ENCODE measurements around the gene PIK3R1. TPM values are rescaled to one million over a fixed set of nuclear protein-coding genes. Genes with fewer than 3 reads are reported as not detected.
"Not testable (repeated sequence)": the region's sequence is repeated elsewhere in the genome, so short reads cannot be mapped to it uniquely, and the experiment has no call there.

PIK3R1 gene
- total RNA-seq, 8 experiments from 2014 or later = 14.6 to 127 (median 36.8) TPM

GRCh38 chr5:68224509-68225187, 9.1 kb downstream of the PIK3R1 start:
- no peak overlapping the region for H3K4me3 ChIP-seq
- peaks cover 0 to 3% of the 10 kb centered on the region in 2 donors for H3K4me1 ChIP-seq (replicated peaks in 1 of 2)
- WGBS, 10 experiments = 13 to 96% (median 82%) methylated on average over 1 to 4 of the region's 4 CpGs

DNA sequence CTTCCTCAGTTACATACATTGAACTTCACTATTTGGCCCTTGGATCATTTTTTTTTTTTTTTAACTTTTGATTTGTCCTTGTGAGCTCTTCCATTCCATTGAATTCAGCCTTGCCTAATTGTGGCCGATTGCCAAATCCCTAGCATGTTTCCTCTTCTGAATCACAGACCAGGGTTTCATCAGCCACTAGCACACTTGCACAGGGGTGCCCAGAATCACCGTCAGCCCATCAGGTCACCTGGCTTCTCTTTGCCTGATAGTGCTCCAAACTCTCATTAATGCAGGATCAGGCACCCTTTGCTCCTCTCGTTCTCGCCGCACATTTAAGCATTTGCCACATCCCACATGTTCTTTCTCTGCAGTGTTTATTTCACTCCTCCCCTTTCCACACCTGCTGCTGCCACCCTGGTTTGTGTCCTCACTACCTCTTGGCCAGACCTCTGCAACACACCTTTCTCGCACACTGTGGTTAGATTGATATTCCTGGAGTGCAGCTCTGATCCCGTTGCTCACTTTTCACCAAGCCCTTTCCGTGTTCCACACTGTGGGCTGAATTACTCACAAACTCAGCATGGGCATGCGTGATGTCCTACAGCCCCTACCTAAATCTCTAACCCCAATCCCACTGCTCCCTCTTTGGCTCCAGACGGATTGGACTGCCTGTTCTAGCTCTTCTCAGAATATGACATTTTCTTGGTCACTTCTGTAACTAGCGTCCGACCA, 9.8 kb downstream of the PIK3R1 start:
- 52 to 100% (median 93%) methylated on average over 1 to 12 of the region's 12 CpGs for WGBS, 10 experiments

More at GRCh38 chr5:68224509-68225187, 9.1 kb downstream of the PIK3R1 start:
- in situ Hi-C loops (cut with MboI; ENCODE audit: low pct_unique_long_range_greater_than_20kb in 2 of 9, low sequenced_read_pairs in 9 of 9, unreplicated experiment in 9 of 9) = no loop called here
- no peak overlapping the region for H3K27ac ChIP-seq
- ATAC-seq (replicated peaks in 6 of 8) = peak in 1 of 8 experiments; percentile 9

DNA sequence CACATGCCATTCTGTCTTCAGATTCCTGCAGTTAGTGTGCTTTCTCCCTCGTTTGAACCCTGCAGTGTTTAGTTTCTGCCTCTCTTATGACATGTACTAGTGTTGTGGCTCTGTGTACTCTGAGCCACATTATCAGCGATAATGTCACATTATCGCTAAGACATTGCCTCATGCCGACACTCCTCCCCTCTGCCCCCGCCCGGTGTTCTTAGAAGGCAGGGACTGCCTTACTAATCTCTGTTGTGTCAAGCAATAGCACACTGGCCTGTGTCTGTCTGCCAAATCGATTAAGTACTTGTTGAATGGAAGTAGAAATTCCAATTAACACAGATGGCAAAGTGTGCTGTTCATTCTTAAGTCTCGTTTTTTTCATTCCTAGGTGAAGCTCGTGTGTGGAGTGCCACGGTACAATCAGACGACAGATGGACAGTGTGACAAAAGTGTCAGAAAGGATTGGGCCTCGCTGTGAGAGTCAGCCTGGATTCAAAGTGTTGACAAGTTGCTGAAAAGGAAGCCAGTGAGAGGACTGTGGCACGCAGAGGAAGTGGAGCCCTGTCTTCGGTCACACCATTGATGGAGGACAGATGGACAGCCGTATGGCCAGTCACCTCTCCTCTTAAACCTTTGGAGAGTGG, 10.5 kb downstream of the PIK3R1 start:
- 53 to 94% (median 89%) methylated on average over 3 to 14 of the region's 15 CpGs; no CpG with 5 or more reads in 1 of the 10 experiments for WGBS, 10 experiments
- in situ Hi-C loops (cut with MboI; ENCODE audit: low pct_unique_long_range_greater_than_20kb in 2 of 9, low sequenced_read_pairs in 9 of 9, unreplicated experiment in 9 of 9) = no loop called here
- ATAC-seq (replicated peaks in 6 of 8) = peak in 2 of 8 experiments; percentile 17 to 50
- Histone ChIP-seq H3K4me3 (no peak overlapping the region), H3K27ac (no peak overlapping the region), H3K4me1 (replicated peaks in 1 of 2) (peaks cover 0 to 3% of the 10 kb centered on the region in 2 donors)

More for the DNA sequence above, 9.8 kb downstream of the PIK3R1 start:
- peak in 3 of 8 experiments; percentile 3 to 51 (median 39) for ATAC-seq (replicated peaks in 6 of 8)
- Histone ChIP-seq H3K4me1 (replicated peaks in 1 of 2) (peaks cover 0 to 3% of the 10 kb centered on the region in 2 donors), H3K27ac (no peak overlapping the region), H3K4me3 (no peak overlapping the region)
- in situ Hi-C loops (cut with MboI; ENCODE audit: low pct_unique_long_range_greater_than_20kb in 2 of 9, low sequenced_read_pairs in 9 of 9, unreplicated experiment in 9 of 9) = no loop called here

GRCh38 chr5:68226546-68227073, 11.1 kb downstream of the PIK3R1 start:
- H3K4me1 ChIP-seq (replicated peaks in 1 of 2) = peaks cover 2 to 3% of the 10 kb centered on the region in 2 donors
- in situ Hi-C loops (cut with MboI; ENCODE audit: low pct_unique_long_range_greater_than_20kb in 2 of 9, low sequenced_read_pairs in 9 of 9, unreplicated experiment in 9 of 9) = no loop called here
- H3K4me3 ChIP-seq = no peak overlapping the region
- WGBS, 10 experiments = 83 to 100% (median 90%) methylated on average over 2 to 8 of the region's 8 CpGs; no CpG with 5 or more reads in 2 of the 10 experiments
- ATAC-seq (replicated peaks in 6 of 8) = no peak
- H3K27ac ChIP-seq = no peak overlapping the region

- in situ Hi-C loops (cut with MboI; ENCODE audit: low pct_unique_long_range_greater_than_20kb in 2 of 9, low sequenced_read_pairs in 9 of 9, unreplicated experiment in 9 of 9) = no loop called here
- Histone ChIP-seq H3K4me3 (no peak overlapping the region), H3K27ac (no peak overlapping the region), H3K4me1 (replicated peaks in 1 of 2) (peaks cover 6 to 8% of the 10 kb centered on the region in 2 donors)
- ATAC-seq (replicated peaks in 6 of 8) = no peak
- 70 to 98% (median 83%) methylated on average over 2 to 7 of the region's 7 CpGs; no CpG with 5 or more reads in 1 of the 10 experiments for WGBS, 10 experiments
Observed at GRCh38 chr5:68227532-68228160, 12.1 kb downstream of the PIK3R1 start.

DNA sequence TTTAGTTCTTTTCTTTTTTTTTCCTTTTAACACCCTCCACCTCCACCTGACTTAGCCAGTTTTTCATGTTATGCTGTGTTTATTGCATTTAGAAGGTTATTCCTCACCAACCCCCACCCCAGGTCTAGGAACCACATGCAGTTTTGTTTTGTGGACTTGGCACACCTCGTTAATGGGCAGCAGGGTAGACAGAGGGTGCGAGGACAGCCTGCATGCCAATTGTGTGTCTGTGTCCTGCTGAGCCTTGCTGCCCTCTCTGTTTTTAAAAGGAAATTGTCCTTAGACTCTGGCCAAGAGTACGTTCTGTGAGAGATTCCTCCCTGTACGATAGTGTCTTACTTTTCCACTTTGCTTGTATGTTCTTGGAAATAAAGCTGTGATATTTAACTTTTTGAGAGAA, 13.9 kb downstream of the PIK3R1 start:
- no peak overlapping the region for H3K4me3 ChIP-seq
- in situ Hi-C loops (cut with MboI; ENCODE audit: low pct_unique_long_range_greater_than_20kb in 2 of 9, low sequenced_read_pairs in 9 of 9, unreplicated experiment in 9 of 9) = no loop called here
- WGBS, 10 experiments = 60 to 90% (median 74%) methylated on average over 1 to 4 of the region's 4 CpGs
- H3K4me1 ChIP-seq (replicated peaks in 1 of 2) = peaks cover 8 to 15% of the 10 kb centered on the region in 2 donors
- no peak for ATAC-seq (replicated peaks in 6 of 8)
- H3K27ac ChIP-seq = no peak overlapping the region

GRCh38 chr5:68230285-68230684, 14.7 kb downstream of the PIK3R1 start:
- H3K27ac ChIP-seq = no peak overlapping the region
- in situ Hi-C loops (cut with MboI; ENCODE audit: low pct_unique_long_range_greater_than_20kb in 2 of 9, low sequenced_read_pairs in 9 of 9, unreplicated experiment in 9 of 9) = no loop called here
- 43 to 100% (median 90%) methylated on average over 1 of the region's 1 CpG; no CpG with 5 or more reads in 4 of the 10 experiments for WGBS, 10 experiments
- H3K4me1 ChIP-seq (replicated peaks in 1 of 2) = peaks cover 8 to 15% of the 10 kb centered on the region in 2 donors
- no peak for ATAC-seq (replicated peaks in 6 of 8)
- H3K4me3 ChIP-seq = no peak overlapping the region

GRCh38 chr5:68231414-68232076, 16.0 kb downstream of the PIK3R1 start:
- H3K4me1 ChIP-seq (replicated peaks in 1 of 2) = peaks cover 8 to 15% of the 10 kb centered on the region in 2 donors
- 79 to 100% (median 93%) methylated on average over 1 to 5 of the region's 5 CpGs for WGBS, 10 experiments
- H3K4me3 ChIP-seq = no peak overlapping the region
- H3K27ac ChIP-seq = no peak overlapping the region
- no peak for ATAC-seq (replicated peaks in 6 of 8)
- in situ Hi-C loops (cut with MboI; ENCODE audit: low pct_unique_long_range_greater_than_20kb in 2 of 9, low sequenced_read_pairs in 9 of 9, unreplicated experiment in 9 of 9) = no loop called here

DNA sequence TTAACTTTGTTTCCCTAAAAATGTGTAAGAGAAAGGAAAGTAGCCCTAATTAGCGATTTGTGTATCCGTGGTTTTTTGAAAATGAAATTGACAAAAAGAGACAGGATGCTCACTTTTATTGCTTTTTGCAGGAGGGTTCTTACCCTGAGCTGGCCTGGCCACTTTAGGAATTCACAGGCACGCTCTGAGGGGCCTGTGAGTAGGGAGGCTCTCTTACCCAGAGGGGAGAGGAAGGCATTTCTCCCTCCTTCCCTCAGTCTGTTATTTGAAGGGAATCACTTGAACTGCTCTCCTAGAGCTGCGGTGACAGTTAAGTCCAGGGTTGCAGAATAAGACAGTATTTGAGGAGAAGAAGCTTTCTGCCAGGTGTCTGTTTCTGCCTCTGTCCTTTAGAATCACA, 16.7 kb downstream of the PIK3R1 start:
- in situ Hi-C loops (cut with MboI; ENCODE audit: low pct_unique_long_range_greater_than_20kb in 2 of 9, low sequenced_read_pairs in 9 of 9, unreplicated experiment in 9 of 9) = no loop called here
- H3K27ac ChIP-seq = no peak overlapping the region
- H3K4me3 ChIP-seq = no peak overlapping the region
- peak in 6 of 8 experiments; percentile 19 to 51 (median 41) for ATAC-seq (replicated peaks in 6 of 8)
- WGBS, 10 experiments = 20 to 89% (median 70%) methylated on average over 1 to 3 of the region's 4 CpGs
- peaks cover 8 to 15% of the 10 kb centered on the region in 2 donors for H3K4me1 ChIP-seq (replicated peaks in 1 of 2)

- WGBS, 10 experiments = 0 to 100% (median 80%) methylated on average over 1 of the region's 1 CpG; no CpG with 5 or more reads in 3 of the 10 experiments
- H3K4me1 ChIP-seq (replicated peaks in 1 of 2) = peaks cover 8 to 15% of the 10 kb centered on the region in 2 donors
- H3K4me3 ChIP-seq = no peak overlapping the region
- H3K27ac ChIP-seq = no peak overlapping the region
- peak in 3 of 8 experiments; percentile 49 to 83 (median 55) for ATAC-seq (replicated peaks in 6 of 8)
- in situ Hi-C loops (cut with MboI; ENCODE audit: low pct_unique_long_range_greater_than_20kb in 2 of 9, low sequenced_read_pairs in 9 of 9, unreplicated experiment in 9 of 9) = no loop called here
Observed at GRCh38 chr5:68233075-68233474, 17.5 kb downstream of the PIK3R1 start.

DNA sequence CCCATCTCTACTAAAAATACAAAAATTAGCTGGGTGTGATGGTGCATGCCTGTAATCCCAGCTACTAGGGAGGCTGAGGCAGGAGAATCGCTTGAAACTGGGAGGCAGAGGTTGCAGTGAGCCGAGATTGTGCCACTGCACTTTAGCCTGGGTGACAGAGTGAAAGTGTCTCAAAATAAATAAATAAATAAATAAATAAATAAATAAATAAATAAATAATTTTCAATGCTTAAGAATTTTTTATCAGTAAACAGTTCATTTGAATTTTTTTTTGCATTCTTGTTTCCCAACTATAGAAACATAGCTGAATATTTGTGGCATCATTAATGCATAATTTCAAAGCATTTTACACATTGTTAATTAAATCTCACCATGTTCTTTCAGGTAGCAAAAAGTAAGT, 19.7 kb downstream of the PIK3R1 start:
- H3K27ac ChIP-seq; in situ Hi-C loops (cut with MboI; ENCODE audit: low pct_unique_long_range_greater_than_20kb in 2 of 9, low sequenced_read_pairs in 9 of 9, unreplicated experiment in 9 of 9); ATAC-seq (replicated peaks in 6 of 8); H3K4me3 ChIP-seq: not testable (repeated sequence)
- 83 to 100% (median 98%) methylated on average over 1 to 2 of the region's 2 CpGs; no CpG with 5 or more reads in 4 of the 10 experiments for WGBS, 10 experiments
- peaks cover 15 to 21% of the 10 kb centered on the region in 2 donors for H3K4me1 ChIP-seq (replicated peaks in 1 of 2)

GRCh38 chr5:68237715-68238114, 22.2 kb downstream of the PIK3R1 start:
- no peak overlapping the region for H3K27ac ChIP-seq
- H3K4me1 ChIP-seq (replicated peaks in 1 of 2) = peaks cover 15% of the 10 kb centered on the region in 2 donors
- no peak overlapping the region for H3K4me3 ChIP-seq
- in situ Hi-C loops (cut with MboI; ENCODE audit: low pct_unique_long_range_greater_than_20kb in 2 of 9, low sequenced_read_pairs in 9 of 9, unreplicated experiment in 9 of 9) = no loop called here
- 17 to 88% (median 48%) methylated on average over 1 to 2 of the region's 2 CpGs; no CpG with 5 or more reads in 1 of the 10 experiments for WGBS, 10 experiments
- no peak for ATAC-seq (replicated peaks in 6 of 8)

All from motor neuron (in vitro differentiated cells).